ENCODE measurements around the gene KDM4B.

DNA sequence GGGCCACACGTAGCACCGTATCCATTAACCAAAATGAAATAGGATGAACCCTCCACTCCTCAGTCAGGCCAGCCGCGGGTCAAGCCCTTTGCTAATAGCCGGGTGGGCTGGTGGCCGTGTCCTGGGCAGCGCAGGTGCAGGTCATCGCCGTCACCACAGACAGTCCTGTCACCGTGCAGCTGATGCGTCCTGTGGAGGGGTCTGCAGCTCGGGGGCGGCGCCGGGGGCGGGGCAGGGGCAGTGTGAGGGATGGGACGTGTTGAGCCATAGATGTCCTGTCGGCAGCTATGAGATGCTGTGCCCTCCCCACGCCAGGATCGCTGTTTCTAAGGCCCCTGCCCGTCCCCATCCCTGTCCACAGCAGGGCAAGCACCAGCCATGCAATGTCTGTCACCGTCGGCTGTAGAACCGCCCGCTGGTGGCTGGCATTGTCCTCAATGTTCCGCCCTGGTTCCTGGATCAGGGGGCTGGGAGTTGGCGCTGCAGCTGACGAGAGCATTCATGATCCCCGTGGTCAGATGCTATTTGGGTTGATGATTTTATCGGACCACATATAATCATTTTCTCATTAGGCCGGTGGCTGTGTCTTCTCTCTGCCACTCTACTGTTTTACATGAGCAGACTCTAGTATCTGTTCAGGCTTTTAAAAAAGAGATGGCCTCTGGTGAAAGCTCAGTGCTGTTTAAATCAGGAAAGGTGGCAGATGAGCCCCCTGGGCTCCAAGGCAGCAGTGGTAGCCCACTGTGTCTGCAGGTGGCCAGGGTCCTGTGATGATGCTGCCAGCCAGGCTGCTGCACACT, 126.1 kb downstream of the KDM4B start:
- TF ChIP-seq, protein P1, sequence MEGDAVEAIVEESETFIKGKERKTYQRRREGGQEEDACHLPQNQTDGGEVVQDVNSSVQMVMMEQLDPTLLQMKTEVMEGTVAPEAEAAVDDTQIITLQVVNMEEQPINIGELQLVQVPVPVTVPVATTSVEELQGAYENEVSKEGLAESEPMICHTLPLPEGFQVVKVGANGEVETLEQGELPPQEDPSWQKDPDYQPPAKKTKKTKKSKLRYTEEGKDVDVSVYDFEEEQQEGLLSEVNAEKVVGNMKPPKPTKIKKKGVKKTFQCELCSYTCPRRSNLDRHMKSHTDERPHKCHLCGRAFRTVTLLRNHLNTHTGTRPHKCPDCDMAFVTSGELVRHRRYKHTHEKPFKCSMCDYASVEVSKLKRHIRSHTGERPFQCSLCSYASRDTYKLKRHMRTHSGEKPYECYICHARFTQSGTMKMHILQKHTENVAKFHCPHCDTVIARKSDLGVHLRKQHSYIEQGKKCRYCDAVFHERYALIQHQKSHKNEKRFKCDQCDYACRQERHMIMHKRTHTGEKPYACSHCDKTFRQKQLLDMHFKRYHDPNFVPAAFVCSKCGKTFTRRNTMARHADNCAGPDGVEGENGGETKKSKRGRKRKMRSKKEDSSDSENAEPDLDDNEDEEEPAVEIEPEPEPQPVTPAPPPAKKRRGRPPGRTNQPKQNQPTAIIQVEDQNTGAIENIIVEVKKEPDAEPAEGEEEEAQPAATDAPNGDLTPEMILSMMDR (IDR thresholded peaks at IDR 0.05; ENCODE audit: low read depth, low read length, poor library complexity, severe bottlenecking) = no peak
- no peak for TF ChIP-seq EZH2phosphoT487 (IDR thresholded peaks at IDR 0.05; ENCODE audit: borderline replicate concordance, low read length)
